Measurements from ENCODE around the gene IGSF22.

Gene IGSF22

GRCh38 chr11:18726040-18726439 is at the start of gene IGSF22:
IGSF22 (minus strand) TSS chr11:18726188; CDS start chr11:18724236, 1,952 bp downstream.
- no peak for DNase-seq (ENCODE audit: low read depth)

- no peak for DNase-seq (ENCODE audit: low read depth)
Observed at GRCh38 chr11:18774801-18775200, 48.8 kb upstream of the IGSF22 start.

- no peak for DNase-seq (ENCODE audit: low read depth)
Observed at GRCh38 chr11:18773681-18774080, 47.7 kb upstream of the IGSF22 start.

GRCh38 chr11:18773104-18773503 is 47.1 kb upstream of the IGSF22 start:
- DNase-seq (ENCODE audit: low read depth): no peak

- DNase-seq (ENCODE audit: low read depth): no peak
Observed at GRCh38 chr11:18772211-18772610, 46.2 kb upstream of the IGSF22 start.

DNA sequence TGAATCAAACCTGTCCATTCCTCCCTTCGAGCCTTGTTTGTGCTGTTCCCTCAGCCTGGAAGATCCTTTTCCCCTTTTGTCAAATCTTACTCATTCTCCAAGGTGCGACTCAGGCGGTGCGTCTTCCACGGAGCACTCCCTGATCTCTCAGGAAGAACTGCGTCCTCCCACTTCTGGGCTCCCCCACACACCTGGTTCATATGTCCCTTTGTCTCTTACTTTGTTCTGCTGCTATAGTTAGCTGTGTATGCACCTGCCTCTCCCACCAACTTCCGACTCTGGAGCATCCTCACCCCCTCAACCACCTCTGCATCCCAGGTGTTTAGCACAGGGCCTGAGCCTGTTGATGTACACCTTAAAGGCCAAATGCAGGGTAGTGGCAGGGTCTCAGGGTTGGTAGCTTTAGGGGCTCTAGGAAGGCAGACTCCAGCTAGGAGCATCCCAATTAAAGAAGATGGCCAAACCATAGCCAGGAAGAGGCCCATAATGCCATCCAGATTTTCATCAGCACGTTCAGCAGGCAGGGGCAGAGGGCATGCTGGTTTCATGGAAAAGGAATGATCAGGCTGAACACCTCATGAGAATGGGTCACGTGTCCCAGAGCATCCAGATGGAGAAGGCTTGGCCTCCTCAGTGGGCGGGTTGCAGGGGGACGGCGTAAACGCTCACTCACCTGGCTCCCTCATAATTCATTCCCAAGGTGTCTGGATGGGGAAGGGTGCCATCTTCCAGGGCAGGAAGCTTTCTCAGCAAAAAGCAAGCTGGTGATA is 45.5 kb upstream of the IGSF22 start:
- no peak for DNase-seq (ENCODE audit: low read depth)

- no peak for DNase-seq (ENCODE audit: low read depth)
Observed at GRCh38 chr11:18770479-18771125, 44.6 kb upstream of the IGSF22 start.

DNA sequence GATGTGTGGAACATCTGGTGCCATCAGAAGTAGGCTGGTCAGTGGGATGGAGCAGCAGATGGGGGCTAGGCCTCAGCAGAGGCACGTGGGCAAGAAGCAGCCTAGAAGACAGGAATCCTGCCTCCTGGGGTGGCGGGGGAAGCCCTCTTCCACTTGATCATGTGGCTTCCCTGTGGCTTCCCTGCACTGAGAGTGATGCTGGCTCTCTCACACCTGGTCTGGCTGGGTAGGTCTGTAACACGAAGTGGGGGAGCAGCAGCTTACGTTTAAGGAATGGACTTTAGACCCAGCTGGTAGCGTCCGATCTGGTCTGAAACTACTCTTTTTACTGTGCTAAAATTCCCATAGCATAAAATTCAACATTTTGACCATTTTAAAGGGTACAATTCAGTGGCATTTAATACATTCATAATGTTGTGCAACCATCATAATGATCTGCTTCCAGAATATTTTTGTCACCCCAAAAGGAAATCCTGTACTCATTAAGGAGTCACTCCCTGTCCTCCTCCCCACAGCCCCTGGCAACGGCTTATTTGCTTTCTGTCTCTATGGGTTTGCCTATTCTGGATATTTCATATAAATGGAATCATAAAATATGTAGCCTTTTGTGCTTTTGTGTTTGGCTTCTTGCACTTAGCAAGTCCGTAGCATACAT is 43.9 kb upstream of the IGSF22 start:
- no peak for DNase-seq (ENCODE audit: low read depth)

DNA sequence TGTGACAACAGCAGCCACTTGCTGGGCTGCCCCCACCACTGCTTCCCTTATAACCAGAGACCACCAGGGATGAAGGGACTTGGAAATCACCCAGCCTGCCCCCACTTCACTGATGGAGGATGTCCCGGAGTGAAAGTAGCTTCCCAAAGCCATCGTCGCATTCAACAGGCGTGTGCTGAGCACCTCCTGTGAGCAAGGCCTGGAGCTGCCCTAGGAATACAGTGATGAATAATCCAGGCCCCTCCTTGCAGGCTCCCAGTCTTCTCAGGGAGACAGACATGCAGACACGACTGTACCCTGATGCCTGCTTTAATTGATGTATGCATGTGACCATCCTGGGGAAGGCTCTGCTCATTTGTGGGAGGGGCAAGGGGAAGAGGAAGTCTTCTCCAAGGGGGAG is 43.0 kb upstream of the IGSF22 start:
- DNase-seq (ENCODE audit: low read depth): no peak

DNA sequence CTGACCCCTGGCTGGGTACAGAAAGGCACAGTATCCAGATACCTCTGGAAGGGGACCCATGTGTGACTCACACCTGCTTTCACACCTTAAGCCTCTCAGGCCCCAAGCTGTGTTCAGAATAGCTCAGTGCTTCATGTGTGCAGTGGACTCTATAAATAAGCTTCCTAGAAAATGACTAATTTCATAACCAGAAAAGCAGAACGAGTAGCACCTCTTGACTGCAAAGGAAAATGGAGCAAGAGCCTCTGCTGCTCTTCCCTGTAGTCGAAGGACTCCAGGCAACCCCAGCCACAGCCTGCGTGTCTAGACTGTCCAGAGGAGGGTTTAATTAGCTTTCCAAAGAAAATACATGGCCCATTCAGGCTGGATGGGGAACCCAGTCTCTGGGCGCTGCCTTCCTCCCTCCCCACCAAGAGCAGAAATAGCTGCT is 42.5 kb upstream of the IGSF22 start:
- DNase-seq (ENCODE audit: low read depth): no peak

DNA sequence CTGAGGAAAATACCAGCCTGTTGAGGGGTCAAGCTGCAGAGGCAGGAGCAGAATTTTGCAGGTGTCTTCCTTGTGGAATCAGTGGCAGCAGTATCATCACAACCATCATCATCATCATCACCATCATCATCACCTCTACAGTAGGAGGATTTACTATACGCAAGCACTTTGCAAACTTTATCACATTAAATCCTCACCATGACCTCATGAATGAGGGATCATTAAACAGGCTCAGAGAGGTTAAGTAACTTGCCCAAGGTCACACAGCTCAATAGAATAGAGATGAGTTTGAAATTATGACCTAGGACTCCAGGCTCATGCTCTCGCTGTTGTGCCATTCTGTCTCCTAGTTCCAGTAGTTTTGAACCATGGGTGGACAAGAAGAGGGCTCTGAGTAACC is 40.0 kb upstream of the IGSF22 start:
- DNase-seq (ENCODE audit: low read depth): no peak

DNA sequence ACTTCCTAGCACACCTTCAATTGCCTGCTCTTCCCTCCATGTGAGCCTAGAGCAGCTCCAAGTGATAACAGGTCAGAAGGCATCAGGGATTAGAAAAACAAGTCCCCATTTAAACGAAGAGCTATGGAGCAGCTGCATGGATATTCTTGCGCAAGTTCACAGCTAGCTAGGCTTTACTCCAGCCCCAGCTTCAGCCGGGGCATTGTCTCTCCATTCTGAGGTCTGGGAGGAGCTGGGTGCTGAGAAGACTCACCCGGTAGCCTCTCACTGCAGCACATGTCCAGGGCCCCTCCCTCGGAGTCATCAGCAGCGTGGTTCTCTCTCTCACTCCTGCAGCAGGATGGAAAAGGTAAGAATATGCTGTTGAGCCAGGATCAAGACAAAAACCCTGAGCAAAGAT is 39.6 kb upstream of the IGSF22 start:
- DNase-seq (ENCODE audit: low read depth): no peak

GRCh38 chr11:18761741-18762140 is 35.8 kb upstream of the IGSF22 start:
- no peak for DNase-seq (ENCODE audit: low read depth)

DNA sequence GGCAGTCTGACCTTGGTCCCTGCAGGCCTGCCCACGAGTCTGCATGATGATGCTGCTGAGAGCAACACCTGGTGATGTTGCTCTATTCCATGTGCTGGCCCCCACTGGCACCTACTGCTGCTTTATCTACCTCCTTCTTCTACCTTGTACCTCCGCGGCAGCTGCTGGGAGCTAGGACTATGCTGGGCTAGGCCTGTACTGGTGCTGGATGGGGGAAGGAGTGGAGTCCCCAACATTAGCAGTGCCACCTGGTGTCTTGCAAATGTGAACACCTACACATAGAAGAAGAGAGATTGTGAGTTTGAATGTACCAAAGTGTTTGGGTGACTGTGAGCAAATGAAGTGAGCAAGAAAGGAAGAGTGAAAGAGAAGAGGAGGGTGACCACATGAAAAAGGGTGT is 35.2 kb upstream of the IGSF22 start:
- DNase-seq (ENCODE audit: low read depth): no peak

GRCh38 chr11:18757811-18758210 is 31.8 kb upstream of the IGSF22 start:
- no peak for DNase-seq (ENCODE audit: low read depth)

DNA sequence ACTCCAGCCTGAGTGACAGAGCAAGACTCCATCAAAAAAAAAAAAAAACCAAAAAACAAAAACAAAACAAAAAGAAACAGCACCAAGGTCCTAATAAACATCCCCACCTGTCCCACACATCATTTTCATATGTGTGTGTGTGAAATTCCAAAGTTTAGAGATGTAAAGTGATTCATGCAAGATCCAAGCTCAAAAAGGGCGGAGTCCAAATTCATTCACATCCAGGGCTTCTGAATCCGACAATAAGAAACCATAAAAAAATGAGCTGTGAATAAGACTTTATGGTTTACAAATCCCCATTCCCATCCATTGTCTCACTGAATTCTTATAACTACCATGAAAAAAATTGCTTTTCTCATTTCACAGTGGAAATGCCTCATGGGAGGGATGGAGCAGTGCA is 30.9 kb upstream of the IGSF22 start:
- DNase-seq (ENCODE audit: low read depth): no peak

GRCh38 chr11:18754308-18754707 is 28.3 kb upstream of the IGSF22 start:
- DNase-seq (ENCODE audit: low read depth): no peak

DNA sequence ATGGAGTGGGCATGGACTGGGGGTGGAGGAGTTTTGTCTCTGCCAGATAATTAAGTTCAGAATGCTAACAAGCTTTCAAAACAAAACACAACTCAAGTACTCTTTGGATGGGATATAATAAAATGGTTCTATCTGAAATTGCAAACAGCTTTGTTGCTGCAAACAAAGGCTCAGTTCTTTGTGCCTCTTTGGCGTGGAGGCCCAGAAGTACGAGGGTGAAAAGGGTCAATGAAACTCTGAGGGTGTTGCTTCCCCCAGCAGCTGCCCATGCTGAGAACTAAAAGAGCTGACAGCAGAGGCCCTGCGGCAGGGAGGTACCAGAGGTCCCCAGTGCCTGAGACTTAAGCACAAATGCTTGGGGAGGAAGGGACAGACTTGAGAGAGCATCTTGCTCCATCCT is 26.5 kb upstream of the IGSF22 start:
- DNase-seq (ENCODE audit: low read depth): no peak

DNA sequence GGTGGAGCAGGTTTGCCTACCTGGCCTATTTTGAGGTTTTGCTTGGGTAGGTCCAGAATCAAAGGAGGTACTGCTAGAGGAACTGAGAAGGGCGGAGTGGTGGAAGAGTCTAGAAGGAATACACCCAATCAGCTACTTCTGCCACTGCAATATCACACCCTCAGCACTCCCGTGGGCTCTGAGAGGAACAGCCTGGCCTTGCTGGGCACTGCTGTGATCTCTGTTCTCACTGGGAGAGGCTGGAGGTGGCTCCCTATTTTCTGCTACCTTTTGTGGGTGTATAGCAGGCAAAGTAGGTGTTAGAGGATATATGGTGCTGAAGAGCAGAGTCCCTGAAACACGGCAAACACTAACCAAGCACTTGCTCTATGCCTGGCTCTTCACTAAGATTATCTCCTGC is 25.0 kb upstream of the IGSF22 start:
- DNase-seq (ENCODE audit: low read depth): no peak

DNA sequence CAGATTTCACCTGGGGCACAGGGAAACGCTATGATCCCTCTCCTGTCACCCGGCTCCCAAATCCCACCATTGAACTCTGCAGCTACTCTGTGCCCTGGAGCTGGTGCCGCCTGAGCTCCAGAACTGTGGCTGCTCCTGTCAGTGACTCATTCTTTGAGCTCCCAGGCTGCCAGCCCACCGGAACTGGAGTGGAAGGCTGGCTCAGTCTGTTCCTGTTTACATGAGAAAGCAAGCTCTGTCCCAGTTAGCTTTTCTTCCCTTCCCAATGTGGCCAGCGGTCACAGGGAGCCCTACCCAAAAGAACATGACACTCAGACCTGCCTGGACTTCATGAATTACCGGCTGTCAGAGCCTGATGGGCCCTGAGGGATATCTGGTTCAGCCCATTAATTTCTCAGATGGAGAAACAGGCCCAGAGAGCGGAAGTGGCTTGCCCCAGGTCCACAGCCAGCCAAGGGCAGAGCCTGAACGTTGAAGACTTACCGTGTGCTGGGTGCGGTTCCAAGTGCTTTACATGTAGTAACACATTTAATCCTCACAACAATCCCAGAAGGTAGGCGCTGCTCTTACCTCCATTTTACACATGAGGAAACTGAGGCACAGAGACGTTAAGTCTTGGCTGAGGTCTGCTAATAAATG is 23.8 kb upstream of the IGSF22 start:
- DNase-seq (ENCODE audit: low read depth): no peak

- no peak for DNase-seq (ENCODE audit: low read depth)
Observed at GRCh38 chr11:18748766-18749365, 22.9 kb upstream of the IGSF22 start.

- DNase-seq (ENCODE audit: low read depth): no peak
Observed at GRCh38 chr11:18745251-18745650, 19.3 kb upstream of the IGSF22 start.

Measured in stimulated activated CD8-positive, alpha-beta memory T cell treated with anti-CD3 and anti-CD28 coated beads, Interleukin-12 subunit alpha, Interleukin-12 subunit beta, amount 100 ng/mL, for 1 hour (primary cell).